Peyer's patch (tissue), 4 donors: ENCODE measurements around the gene TIMM8B. TPM values are rescaled to one million over a fixed set of nuclear protein-coding genes. Genes with fewer than 3 reads are reported as not detected.
"Not testable (repeated sequence)": the region's sequence is repeated elsewhere in the genome, so short reads cannot be mapped to it uniquely, and the experiment has no call there.

Source experiments
- DNase-seq, 3 donors: peaks; one replicate each; pipeline ENCODE4 v3.0.0-alpha.2; 2017 to 2019
- H3K27ac ChIP-seq, 4 donors: fragments of 200-600 bp; sonication (generic); one replicate each; pipeline ENCODE4 v1.5.1; 2016 to 2019
- H3K27me3 ChIP-seq, 2 donors: fragments of 200-600 bp; sonication (generic); one replicate each; pipeline ENCODE4 v1.5.1; 2019
- H3K36me3 ChIP-seq, 3 donors: fragments of 200-600 bp; sonication (generic); one replicate each; pipeline ENCODE4 v1.5.1; 2016 to 2019
- H3K4me1 ChIP-seq, 4 donors: fragments of 200-600 bp; sonication (generic); one replicate each; pipeline ENCODE4 v1.5.1; 2016 to 2019
- H3K4me3 ChIP-seq, 4 donors: fragments of 200-600 bp; sonication (generic); 1 replicate in 3 of 4; 2 replicates in 1 of 4; pipeline ENCODE4 v1.5.1; 2016 to 2019; ENCODE audit warnings: mild to moderate bottlenecking in 1 of 4
- H3K9me3 ChIP-seq, 4 donors: fragments of 200-600 bp; sonication (generic); one replicate each; pipeline ENCODE4 v1.5.1; 2016 to 2019; ENCODE audit warnings: mild to moderate bottlenecking in 1 of 4
- CTCF ChIP-seq, 6 experiments: fragments of 450-650 bp in 4 of 6; fragments of 200-600 bp in 2 of 6; sonication (generic) in 1 of 6; IDR thresholded peaks; one replicate each; pipeline ENCODE4 v1.5.1; 2017 to 2019; ENCODE audit warnings: antibody characterized with exemption in 6 of 6, mild to moderate bottlenecking in 3 of 6, moderate library complexity in 1 of 6
- POLR2A ChIP-seq, 2 donors: fragments of 450-650 bp; IDR thresholded peaks; one replicate each; pipeline ENCODE4 v1.5.1; 2017; ENCODE audit warnings: antibody characterized with exemption in 2 of 2, mild to moderate bottlenecking in 2 of 2, moderate library complexity in 2 of 2
- total RNA-seq, 4 donors: library from RNA; depleted of rRNA; stranded (reverse); fragments of >200 nt; gene quantifications; one replicate each; pipeline ENCODE4 v1.1.0, GENCODE V29; 2016

Gene TIMM8B
- total RNA-seq, 4 donors from 2014 or later: 27.8 to 33.3 (median 29.8) TPM

- TF ChIP-seq CTCF (IDR thresholded peaks at IDR 0.05): no peak
- no peak for TF ChIP-seq POLR2A (IDR thresholded peaks at IDR 0.05)
- Histone ChIP-seq H3K4me3 (no peak overlapping the region), H3K9me3 (no peaks in the 10 kb centered on the region), H3K36me3 (peaks cover 0 to 51% (median 0%) of the 10 kb centered on the region in 3 donors), H3K27me3 (no peaks in the 10 kb centered on the region), H3K27ac (no peak overlapping the region), H3K4me1 (no peaks in the 10 kb centered on the region)
- DNase-seq: no peak
These were observed 9.6 kb upstream of the TIMM8B start for GRCh38 chr11:112096194-112096593.

GRCh38 chr11:112095302-112095701 lies 8.7 kb upstream of the TIMM8B start:
- H3K27me3 ChIP-seq, H3K4me1 ChIP-seq, DNase-seq, H3K4me3 ChIP-seq, H3K9me3 ChIP-seq, H3K27ac ChIP-seq: not testable (repeated sequence)
- peaks cover 0 to 60% (median 0%) of the 10 kb centered on the region in 3 donors for H3K36me3 ChIP-seq

- DNase-seq: no peak
- Histone ChIP-seq H3K4me3 (peak overlapping the region; percentile 80 to 93 (median 83)), H3K9me3 (no peaks in the 10 kb centered on the region), H3K27ac (peak overlapping the region; percentile 71 to 84 (median 76)), H3K4me1 (peaks cover 0 to 39% (median 7%) of the 10 kb centered on the region in 4 donors), H3K27me3 (no peaks in the 10 kb centered on the region), H3K36me3 (peaks cover 0 to 70% (median 0%) of the 10 kb centered on the region in 3 donors)
- TF ChIP-seq CTCF (IDR thresholded peaks at IDR 0.05) (no peak), POLR2A (IDR thresholded peaks at IDR 0.05) (no peak)
These were observed 656 bp upstream of the TIMM8B start for GRCh38 chr11:112087212-112087611.

GRCh38 chr11:112085822-112086421 lies 634 bp downstream of the TIMM8B start:
- no peaks in the 10 kb centered on the region for H3K27me3 ChIP-seq
- peak in 1 of 3 donors; percentile 28 for DNase-seq
- TF ChIP-seq POLR2A (IDR thresholded peaks at IDR 0.05) (no peak), CTCF (IDR thresholded peaks at IDR 0.05) (no peak)
- peak overlapping the region; percentile 80 to 93 (median 83) for H3K4me3 ChIP-seq
- peaks cover 0 to 70% (median 0%) of the 10 kb centered on the region in 3 donors for H3K36me3 ChIP-seq
- H3K9me3 ChIP-seq: no peaks in the 10 kb centered on the region
- H3K27ac ChIP-seq: peak overlapping the region; percentile 71 to 84 (median 76)
- peaks cover 0 to 39% (median 7%) of the 10 kb centered on the region in 4 donors for H3K4me1 ChIP-seq

- Histone ChIP-seq H3K27ac (no peak overlapping the region), H3K4me3 (no peak overlapping the region), H3K27me3 (no peaks in the 10 kb centered on the region), H3K4me1 (peaks cover 0 to 13% (median 7%) of the 10 kb centered on the region in 4 donors), H3K36me3 (peaks cover 0 to 70% (median 3%) of the 10 kb centered on the region in 3 donors), H3K9me3 (no peaks in the 10 kb centered on the region)
- TF ChIP-seq CTCF (IDR thresholded peaks at IDR 0.05) (no peak), POLR2A (IDR thresholded peaks at IDR 0.05) (no peak)
- no peak for DNase-seq
These were observed 3.8 kb downstream of the TIMM8B start for GRCh38 chr11:112082729-112083128.

GRCh38 chr11:112073941-112074811 lies 12.4 kb downstream of the TIMM8B start, which contains the start of the genes NKAPD1 and PIH1D2:
Gene NKAPD1 (plus strand): TSS chr11:112074299. CDS start chr11:112075575, 1,276 bp downstream.
Gene PIH1D2 (minus strand): TSS chr11:112074017. CDS start chr11:112073174, 843 bp downstream.
- DNase-seq: peak; percentile 78 to 89 (median 78)
- no peaks in the 10 kb centered on the region for H3K27me3 ChIP-seq
- H3K4me1 ChIP-seq: peaks cover 0 to 18% (median 7%) of the 10 kb centered on the region in 4 donors
- TF ChIP-seq CTCF (IDR thresholded peaks at IDR 0.05): peak in 2 of 6 experiments; percentile 13 to 19
- no peak for TF ChIP-seq POLR2A (IDR thresholded peaks at IDR 0.05)
- peaks cover 0 to 32% (median 5%) of the 10 kb centered on the region in 3 donors for H3K36me3 ChIP-seq
- no peaks in the 10 kb centered on the region for H3K9me3 ChIP-seq
- peak within 1 kb of the TSS; percentile 70 to 88 (median 80) for H3K27ac ChIP-seq
- peak within 1 kb of the TSS; percentile 65 to 84 (median 70) for H3K4me3 ChIP-seq
